HL-60/S4 (cell line): ENCODE data around the gene SFT2D2.

Source experiments
- in situ Hi-C: fragments of 300-500 bp; cut with MboI; formaldehyde crosslinking; loops from 2 replicates; pipeline ENCODE4 v1.14.3; 2022; ENCODE audit warnings: low sequenced_read_pairs

SFT2D2 gene

DNA sequence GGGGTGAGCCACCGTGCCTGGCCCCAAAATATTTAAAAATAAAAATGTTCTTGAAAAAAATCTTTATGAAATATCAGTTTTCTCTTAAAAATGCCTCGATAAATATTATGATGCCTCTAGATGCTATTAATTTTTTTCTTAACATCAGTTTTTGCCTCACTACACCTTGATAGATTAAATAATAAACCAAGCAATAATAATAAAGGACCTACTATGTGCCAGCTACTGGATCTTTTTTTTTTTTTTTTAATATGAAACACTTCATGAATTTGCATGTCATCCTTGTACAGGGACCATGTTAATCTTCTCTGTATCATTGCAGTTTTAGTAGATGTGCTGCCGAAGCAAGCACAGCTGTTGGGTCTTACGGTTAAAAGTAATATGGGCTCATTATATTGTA lies 37.3 kb downstream of the SFT2D2 start:
- in situ Hi-C loops, result no loop called here

DNA sequence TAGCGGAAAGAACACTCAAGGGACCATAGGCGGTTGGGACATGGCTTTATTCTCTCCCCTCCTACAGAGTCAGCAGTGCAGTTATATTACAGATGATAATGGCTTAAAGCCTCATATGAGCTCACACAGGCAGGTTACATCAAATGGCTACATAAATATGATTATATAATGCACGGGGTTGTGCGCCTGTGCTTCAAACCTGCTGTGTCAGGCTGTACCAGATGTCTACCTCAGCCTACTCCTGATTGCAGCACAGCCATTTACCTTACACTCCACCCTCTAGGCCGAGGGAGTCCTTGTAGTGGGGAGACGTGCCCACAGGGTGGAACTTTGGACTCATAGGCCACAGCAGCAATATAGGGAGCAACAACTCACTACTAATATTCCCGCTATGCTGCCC lies 38.5 kb downstream of the SFT2D2 start:
- in situ Hi-C loops, result no loop called here

DNA sequence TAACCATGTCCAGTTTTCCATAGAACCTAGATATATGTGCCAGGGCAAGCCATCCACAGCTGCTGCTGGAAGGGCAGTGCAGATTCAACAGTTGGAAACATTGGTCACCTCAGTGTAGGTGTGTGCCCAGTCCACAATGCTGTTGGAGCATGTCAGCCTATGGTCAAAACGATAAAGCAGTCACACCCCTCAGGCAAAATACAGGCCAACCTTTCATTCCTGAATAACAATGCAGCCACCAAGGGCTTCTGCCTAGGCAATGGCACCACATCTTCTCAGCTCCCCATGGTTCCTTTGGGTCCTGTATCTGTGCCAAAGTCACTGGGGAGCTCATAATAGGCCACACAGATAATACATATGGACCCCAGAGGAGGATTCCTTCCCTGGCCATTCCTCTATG lies 39.8 kb downstream of the SFT2D2 start:
- in situ Hi-C loops, result no loop called here

- in situ Hi-C loops, result no loop called here
Measured at GRCh38 chr1:168266644-168267186, 40.9 kb downstream of the SFT2D2 start.

DNA sequence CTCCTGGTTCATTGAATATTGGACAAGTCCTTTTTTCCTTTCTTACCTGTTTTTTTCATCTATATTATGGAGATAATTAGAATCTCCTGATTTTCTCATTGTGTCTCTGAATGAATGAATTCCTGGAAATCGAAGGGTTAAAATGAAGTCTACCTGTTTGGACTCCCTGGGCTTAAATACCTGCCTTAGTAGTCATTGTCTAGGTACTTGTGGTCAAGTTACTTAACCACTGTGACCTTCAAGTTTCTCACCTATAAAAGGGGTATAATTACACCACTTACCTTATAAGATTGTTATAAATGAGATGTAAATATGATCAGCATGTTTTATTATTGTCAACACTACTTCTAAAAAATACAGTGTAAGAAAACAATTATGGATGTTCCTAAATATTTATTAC lies 45.8 kb downstream of the SFT2D2 start:
- in situ Hi-C loops, result no loop called here

DNA sequence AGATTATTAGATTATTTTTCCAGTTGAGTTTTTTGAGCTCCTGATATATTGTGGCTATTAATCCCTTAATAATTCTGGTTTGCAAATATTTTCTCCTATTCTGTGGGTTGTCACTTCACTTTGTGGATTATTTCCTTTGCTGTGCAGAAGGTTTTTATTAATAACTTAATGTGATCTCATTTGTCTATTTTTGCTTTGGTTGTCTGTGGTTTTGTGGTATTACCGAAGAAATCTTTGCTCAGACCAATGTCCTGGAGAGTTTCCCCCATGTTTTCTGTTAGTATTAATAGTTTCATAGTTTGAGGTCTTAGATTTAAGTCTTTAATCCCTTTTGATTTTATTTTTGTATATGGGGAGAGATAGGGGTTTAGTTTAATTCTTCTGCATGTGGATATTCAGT lies 47.8 kb downstream of the SFT2D2 start:
- in situ Hi-C loops, result no loop called here

DNA sequence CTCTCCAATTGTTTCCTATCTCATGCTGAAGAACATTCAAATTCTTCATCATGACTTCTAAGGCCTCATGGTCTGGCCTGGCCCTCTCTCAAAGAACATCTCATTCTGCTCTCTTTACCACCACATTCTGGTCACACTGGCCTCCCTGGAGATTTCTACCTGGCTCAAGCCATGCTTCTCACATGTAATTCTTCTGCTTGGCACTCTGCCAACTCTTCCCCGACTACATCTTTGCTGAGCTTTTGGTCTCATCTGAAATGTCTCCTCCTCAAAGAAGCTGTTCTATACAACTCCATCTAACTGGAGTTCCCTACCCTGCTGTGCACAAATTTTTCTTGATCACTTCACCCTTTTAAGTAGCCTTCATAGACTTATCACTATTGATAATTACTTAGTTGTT lies 53.4 kb downstream of the SFT2D2 start:
- in situ Hi-C loops, result no loop called here

DNA sequence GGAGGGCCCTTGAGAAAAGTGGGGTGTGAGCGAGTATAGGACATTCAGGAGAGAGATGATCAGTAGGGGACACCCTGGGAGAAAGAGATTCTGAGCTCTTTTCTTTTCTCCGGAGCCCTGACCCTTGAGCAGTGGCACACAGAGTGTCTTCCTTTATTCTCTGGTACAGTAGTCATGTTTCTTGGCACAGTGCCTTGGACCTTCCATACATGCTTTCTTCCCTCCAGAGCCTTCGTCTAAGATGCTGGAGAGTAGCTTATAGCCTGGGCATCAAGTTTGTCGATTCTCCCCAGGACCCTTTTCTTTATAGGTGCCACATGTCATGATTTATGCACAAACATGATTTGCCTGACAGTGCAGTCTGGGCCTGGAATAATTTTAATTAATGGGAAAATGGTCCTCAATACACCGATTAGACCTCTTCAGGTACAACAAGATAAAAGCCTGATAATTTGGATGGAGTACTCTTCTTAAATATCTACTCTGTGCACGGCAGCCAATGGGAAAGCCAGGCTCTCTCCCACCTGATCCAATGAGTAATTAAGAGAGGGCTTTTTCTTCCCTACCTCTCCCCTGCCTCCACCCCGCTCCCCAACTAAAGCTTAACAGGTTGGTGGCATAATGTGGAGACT lies 54.6 kb downstream of the SFT2D2 start, which contains the start of gene TBX19:
TSS of gene TBX19 (plus strand) at position 582 of the 632 bp plus-strand sequence. CDS start 214 bp downstream, outside the sequence.
- in situ Hi-C loops, result no loop called here

DNA sequence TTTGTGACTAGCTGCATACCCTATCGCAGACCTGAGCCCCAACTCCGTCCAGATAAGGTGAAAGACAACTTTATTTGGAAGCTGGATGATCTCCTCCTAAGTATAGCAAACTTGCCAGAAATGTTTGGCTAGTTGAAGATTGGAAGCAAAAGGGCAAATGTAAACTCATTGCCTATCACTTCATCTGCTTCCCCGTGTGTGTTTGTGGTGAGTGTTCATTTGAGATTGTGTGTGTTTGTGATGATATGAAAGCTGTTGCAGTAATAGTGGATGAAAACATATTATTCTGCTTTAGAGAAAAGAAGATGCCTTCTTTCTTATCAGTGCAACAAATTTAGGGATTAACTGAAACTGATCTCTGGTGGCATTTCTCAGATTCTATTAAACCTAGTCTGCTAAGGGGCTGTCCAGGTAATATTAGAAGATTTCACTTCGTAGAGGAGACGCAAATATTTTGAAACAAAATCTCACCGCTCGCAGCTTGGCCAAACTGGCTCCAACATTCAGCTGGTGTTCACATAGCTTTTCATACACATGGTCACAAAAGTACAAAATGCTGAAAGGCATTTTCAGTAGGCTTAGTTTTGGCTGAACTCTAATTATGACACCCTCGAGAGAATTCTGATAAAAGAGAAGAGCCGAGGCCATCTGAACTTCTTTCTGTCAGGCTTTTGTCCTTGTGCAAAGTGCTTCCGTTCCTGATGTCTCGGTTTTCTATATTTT lies 56.0 kb downstream of the SFT2D2 start:
- in situ Hi-C loops, result no loop called here

DNA sequence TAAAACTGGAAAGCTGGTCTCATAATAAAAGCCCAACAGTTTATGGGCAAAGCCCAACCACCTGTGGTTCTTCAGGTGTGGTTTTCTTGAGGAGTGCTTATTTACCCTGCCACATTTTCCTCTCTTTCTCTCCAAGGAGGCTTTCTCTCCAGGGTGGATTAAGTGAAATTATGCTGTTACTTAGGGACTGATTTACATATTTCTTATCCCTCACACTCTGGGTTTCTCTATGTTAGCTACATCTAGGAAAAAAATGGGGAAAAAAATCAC lies 59.7 kb downstream of the SFT2D2 start:
- in situ Hi-C loops, result no loop called here

DNA sequence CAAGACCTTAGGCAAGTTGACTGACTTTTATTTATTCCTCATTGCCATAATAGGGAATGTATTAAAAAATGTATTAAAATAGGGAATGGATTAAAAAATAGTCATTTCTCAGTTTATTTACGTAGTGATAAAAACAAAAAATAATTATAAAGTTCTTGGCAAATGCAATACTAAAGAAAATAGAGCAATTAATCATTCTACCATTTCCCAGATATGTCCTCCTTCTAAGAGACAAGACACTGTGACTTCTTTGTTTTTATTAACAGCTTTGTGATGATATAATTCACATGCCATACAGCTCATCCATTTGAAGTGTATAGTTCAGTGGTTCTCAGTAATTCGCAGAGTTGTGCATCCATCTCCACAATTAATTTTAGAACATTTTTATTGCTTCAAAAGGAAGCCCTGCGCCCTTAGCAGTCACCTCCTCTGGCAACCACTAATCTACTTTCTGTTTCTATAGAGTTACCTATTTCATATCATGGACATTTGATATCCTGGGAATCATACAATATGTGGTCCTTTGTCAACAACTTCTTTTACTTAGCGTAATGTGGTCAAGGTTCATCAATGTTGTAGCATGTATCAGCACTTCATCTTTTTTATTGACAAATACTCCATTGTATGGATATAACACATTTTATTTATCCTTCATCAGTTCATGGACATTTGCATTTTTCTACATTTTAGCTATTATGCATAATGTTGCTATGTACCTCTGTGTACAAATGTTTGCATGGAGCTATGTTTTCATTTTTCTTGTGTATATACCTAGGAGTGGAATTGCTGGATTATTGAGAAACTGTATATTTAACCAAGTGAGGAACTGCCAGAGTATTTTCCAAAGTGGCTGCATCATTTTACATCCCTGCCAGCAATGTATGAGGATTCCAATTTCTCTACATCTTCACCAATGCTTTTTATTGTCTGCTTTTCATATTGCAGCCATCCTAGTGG lies 60.4 kb downstream of the SFT2D2 start:
- in situ Hi-C loops, result no loop called here

DNA sequence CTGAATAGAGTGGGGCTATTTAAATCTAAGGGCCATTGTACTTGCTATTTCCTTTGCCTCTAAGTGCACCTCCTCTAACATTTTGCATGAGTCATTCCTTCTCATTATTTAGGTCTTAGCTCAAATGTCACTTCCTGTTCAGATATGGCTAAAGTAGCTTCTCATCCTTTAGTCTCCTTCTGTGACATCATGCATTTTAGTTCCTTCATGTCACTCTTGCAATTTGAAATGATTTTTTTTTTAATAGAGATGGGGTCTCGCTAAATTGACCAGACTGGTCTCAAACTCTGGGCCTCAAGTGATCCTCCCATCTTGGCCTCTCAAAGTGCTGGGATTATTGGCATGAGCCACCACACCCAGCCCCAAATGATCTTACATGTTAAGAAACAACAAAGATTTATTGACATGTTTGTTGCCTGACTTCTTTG lies 61.4 kb downstream of the SFT2D2 start:
- in situ Hi-C loops, result no loop called here

DNA sequence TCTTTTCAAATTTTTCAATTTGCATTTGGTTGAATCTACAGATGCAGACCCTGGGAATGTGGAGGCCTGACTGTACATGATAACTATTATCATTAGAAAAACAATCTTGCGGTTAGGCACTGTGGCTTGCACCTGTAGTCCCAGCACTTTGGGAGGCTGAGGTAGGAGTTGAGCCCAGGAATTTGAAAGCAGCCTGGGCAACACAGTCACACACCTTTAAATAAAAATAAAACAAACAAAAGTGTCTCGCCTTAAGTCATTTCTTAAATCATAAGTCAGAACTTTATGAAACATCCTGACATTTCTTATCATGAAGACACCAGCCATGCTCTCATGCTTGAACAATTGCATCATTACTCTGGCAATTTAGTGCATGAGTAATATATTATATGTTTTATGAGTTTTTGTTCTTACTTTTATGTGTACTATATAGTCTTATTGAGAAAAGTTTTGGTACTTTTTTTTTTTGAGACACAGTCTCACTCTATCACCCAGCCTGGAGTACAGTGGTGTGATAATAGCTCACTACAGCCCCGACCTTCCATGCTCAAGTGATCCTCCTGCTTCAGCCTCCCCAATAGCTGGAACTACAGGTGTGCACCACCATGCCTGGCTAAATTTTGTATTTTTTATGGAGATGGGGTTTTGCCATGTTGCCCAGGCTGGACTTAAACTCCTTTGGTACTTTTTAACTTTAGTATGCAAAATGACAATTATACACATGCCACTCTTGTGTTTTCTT lies 62.7 kb downstream of the SFT2D2 start:
- in situ Hi-C loops, result no loop called here

- in situ Hi-C loops, result no loop called here
Measured at GRCh38 chr1:168291222-168291837, 65.5 kb downstream of the SFT2D2 start.

GRCh38 chr1:168293356-168293755 lies 67.6 kb downstream of the SFT2D2 start:
- in situ Hi-C loops, result no loop called here

DNA sequence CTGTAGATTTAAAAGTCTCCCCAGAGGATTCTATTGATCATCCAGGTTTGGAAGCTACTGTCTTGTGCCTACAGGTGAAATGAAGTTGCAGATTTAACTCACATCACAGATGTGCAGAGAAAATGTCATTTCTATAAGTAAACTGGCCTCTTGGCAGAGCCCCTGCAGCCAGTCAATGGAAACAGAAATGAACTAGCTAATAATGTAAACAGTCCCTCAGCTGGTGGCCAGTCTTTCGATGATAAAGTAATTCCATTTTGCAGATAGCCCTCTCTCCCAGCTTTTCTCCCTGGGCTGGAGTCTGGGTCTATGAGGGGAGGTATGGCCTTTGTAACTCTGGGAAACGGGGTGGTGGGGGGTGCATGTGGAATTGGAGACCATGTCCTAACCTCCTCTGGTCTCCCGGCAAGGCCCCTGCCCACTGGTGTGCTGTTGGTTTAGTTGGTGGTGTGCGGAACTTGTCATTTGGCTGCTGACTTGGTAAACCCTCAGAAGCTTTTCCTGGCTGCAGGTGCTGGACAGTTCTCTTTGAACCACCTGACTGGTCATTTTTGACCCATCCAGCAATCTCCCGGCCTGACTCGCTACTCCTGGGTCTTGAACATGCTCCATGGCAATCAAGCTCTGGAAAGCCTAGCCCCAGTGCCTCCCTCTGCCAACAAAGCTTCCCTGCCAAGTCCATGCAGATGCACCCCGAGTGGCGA lies 69.8 kb downstream of the SFT2D2 start:
- in situ Hi-C loops, result no loop called here

DNA sequence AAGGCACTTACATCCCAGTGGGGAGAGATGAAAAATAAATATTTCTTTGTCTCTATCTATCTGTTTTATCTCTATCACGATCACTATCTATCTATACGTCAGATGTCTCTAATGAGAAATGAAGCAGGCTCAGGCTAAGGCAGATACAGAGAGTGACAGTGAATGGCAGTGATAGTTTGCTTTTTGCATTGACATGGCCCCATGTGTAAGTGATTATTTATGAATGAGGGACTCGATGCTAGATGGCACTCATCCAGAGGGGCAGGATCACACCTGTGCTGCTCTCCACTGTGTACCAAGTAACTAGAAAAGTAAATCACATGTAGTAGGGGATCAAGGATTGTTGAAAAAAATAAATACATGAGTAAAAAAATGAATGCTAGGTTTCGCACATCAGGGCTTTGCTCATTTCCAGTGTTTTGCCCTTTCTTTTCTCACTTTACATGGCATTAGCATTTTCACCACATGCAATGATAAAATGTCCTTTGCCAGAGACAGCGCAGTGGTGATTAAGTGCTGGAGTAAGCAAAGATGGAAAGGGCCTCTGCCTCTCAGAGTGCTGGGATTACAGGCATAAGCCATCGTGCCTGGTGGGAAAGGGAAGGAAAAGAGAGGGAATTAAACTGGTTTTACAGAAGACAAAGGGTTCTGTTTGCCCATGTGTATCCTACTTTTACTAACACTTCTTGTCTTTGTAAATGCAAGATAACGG lies 71.4 kb downstream of the SFT2D2 start:
- in situ Hi-C loops, result no loop called here

DNA sequence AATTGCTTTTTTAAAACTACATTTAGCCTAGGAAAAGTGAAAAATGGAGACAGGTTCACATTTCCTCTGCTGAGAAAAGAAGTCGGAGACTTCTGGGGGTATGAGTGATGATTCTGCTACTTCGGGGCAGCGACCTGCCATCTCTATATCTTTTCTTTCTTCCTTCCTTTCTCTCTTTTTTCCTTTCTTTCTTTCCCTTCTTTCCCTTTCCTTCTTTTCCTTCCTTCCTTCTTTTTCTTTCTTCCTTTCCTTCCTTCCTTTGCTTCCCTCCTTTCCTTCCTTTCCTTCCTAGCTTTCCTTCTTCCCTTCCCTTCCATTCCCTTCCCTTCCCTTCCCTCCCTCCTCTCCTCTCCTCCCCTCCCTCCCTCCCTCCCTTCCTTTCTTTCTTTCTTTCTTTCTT lies 72.6 kb downstream of the SFT2D2 start:
- in situ Hi-C loops, result no loop called here

- in situ Hi-C loops, result no loop called here
Measured at GRCh38 chr1:168300626-168301025, 74.8 kb downstream of the SFT2D2 start.
